Measurements from ENCODE around the gene ELF2.
"Not testable (repeated sequence)": the region's sequence is repeated elsewhere in the genome, so short reads cannot be mapped to it uniquely, and the experiment has no call there.

Gene ELF2

DNA sequence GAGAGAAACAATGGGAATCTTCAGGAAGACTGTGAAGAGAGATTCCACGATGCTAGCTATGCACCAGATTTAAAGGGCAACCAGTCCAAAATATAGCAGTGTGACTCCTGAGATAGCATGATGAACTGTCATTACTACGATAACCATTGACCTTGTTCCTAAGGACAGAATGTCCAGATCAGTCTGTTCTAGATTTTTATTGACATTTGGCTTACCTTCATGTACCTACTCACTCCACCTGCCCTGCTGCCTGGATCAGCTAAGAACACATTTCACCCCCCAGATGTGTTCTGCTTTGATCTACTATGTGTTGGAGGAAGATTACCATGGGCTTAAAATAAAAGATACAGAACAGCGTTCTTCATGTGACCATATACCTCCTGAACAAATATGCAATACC is 50.1 kb downstream of the ELF2 start:
- no peak for DNase-seq (ENCODE audit: low read depth)
- no peak overlapping the region for H3K4me3 ChIP-seq (ENCODE audit: low read length)
- TF ChIP-seq, protein P1, sequence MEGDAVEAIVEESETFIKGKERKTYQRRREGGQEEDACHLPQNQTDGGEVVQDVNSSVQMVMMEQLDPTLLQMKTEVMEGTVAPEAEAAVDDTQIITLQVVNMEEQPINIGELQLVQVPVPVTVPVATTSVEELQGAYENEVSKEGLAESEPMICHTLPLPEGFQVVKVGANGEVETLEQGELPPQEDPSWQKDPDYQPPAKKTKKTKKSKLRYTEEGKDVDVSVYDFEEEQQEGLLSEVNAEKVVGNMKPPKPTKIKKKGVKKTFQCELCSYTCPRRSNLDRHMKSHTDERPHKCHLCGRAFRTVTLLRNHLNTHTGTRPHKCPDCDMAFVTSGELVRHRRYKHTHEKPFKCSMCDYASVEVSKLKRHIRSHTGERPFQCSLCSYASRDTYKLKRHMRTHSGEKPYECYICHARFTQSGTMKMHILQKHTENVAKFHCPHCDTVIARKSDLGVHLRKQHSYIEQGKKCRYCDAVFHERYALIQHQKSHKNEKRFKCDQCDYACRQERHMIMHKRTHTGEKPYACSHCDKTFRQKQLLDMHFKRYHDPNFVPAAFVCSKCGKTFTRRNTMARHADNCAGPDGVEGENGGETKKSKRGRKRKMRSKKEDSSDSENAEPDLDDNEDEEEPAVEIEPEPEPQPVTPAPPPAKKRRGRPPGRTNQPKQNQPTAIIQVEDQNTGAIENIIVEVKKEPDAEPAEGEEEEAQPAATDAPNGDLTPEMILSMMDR (conservative IDR thresholded peaks at IDR 0.05; ENCODE audit: low read length): no peak

DNA sequence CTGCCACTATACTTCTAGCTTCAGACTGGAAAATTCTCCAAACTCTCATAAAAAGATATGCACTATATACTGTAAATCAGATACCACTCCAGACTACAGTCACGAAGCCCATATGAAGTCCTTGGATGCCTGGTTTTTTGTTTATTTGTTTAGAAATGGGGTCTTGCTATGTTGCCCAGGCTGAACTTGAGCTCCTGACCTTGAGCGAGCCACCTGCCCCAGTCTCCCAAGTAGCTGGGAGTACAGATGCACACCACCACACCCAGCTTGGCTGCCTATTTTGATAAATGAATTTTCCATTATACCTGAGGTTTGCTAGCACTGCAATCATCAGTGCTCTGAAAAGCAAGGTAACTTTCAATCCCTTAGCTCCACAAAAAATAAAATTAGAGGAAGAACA is 53.1 kb downstream of the ELF2 start:
- DNase-seq (ENCODE audit: low read depth): no peak
- H3K4me3 ChIP-seq (ENCODE audit: low read length): no peak overlapping the region
- TF ChIP-seq, protein P1 (conservative IDR thresholded peaks at IDR 0.05; ENCODE audit: low read length): no peak

DNA sequence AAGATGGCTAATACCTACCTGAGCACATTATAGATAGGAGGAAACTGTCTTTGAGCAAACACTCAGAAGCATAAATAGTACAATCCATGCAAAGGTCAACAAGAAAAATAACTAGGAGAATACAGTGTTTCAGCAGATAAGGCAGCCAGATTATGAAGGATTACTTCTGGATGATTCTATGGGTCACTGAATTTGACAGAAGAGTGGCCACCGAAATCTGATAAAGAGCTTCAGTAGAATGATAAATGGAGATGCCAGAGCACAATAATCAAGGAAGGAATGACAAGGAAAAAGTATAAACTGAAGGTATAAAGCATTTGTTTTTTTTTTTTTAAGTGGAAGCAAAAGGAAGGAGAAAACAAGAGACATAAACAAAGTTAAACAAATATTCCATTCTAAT is 58.7 kb downstream of the ELF2 start:
- H3K4me3 ChIP-seq (ENCODE audit: low read length): no peak overlapping the region
- no peak for DNase-seq (ENCODE audit: low read depth)
- TF ChIP-seq, protein P1 (conservative IDR thresholded peaks at IDR 0.05; ENCODE audit: low read length): no peak

GRCh38 chr4:139115226-139115625 is 61.8 kb downstream of the ELF2 start:
- no peak for DNase-seq (ENCODE audit: low read depth)
- TF ChIP-seq, protein P1 (conservative IDR thresholded peaks at IDR 0.05; ENCODE audit: low read length): no peak
- H3K4me3 ChIP-seq (ENCODE audit: low read length): no peak overlapping the region

GRCh38 chr4:139114795-139115194 is 62.2 kb downstream of the ELF2 start:
- H3K4me3 ChIP-seq (ENCODE audit: low read length); DNase-seq (ENCODE audit: low read depth): not testable (repeated sequence)

DNA sequence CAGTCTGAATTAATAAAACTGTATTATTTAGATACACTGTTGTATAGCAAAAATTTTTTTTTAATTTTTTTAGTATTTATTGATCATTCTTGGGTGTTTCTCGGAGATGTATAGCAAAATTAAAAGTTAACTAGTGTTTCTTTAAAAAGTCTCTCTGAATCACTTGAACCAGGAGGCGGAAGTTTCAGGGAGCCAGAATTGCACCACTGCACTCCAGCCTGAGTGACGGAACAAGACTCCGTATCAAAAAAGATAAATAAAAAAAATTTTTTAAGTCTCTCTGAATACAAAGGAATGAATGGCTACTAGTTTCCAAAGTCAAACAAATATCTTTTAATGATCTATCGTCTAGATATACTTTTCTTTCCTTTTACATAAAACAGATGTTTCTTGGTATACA is 64.4 kb downstream of the ELF2 start:
- H3K4me3 ChIP-seq (ENCODE audit: low read length): no peak overlapping the region
- TF ChIP-seq, protein P1 (conservative IDR thresholded peaks at IDR 0.05; ENCODE audit: low read length): no peak
- no peak for DNase-seq (ENCODE audit: low read depth)

DNA sequence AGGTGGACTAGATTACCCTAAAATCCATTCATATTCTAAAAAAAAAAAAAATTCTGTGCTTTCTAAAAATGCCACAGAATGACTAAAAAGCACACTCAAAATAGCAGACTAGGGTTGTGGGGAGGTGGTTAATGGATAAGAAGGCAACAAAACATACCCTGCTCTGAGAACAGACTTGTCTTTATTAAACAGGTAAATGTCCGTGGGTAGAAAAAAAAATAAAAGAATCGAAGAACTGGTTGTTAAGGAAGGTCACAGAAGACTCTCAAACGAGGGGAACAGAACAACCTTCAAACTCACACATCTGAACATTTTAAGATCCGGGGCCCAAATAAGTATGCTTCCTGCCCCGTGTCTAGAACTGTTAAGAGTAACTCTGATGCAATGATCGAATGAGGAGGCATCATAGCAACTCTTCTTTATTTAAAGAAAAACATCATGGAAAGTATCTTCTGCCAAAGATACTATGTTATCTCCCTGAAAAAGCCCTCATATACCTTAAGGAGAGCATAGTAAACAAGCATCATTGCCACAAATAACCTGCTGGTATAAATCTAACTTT is 68.4 kb downstream of the ELF2 start:
- no peak overlapping the region for H3K4me3 ChIP-seq (ENCODE audit: low read length)
- DNase-seq (ENCODE audit: low read depth): no peak
- TF ChIP-seq, protein P1 (conservative IDR thresholded peaks at IDR 0.05; ENCODE audit: low read length): no peak

Measured in AG10803 (cell line).